ENCODE data around the gene RAB13. TPM values are rescaled to one million over a fixed set of nuclear protein-coding genes. Genes with fewer than 3 reads are reported as not detected.
A peak's percentile ranks its signal among the peaks of the same experiment; 100 is the strongest.

Gene RAB13
- total and polyA plus RNA-seq, 2 of the 8 experiments (the other 6 are each of a cell fraction or from before 2014, with no cell fraction given), result 70.5 to 157 TPM

DNA sequence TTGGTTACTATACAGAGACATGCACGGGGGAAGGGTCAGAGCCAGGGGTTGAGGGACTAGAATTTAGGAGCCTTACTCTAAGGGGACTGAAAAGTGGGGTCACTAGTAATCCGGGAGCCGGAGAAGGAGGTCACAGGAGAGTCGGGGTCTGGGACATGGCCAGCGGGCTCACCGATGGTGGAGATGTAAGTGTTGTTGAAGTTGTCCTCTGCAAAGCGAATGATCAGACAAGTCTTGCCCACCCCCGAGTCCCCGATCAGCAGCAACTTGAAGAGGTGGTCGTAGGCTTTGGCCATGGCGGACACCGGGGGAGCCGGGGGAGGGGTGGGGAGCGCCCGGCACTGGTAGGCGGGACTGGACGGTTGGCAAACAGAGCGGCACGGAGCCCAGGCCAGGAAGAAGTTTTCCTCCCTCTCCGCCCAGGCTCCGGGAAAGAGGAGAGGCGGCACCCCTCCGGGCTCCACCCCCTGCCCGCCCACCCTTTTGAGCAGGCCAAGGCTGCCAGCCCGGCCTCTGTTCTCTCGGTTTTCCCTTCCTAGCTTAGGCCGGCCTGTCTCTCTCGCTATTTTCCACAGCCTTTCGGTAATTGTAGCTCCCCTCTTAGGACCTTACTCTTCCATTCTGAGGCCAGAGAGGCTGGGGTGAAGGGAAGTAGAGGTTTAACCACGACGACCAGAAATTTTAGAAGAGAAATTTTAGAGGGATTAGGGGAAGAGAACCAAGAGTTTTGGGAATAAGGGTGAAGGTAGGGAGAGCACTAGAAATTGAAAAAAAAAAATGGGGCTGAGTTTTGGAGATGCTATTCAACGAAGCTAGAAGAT lies at the start of gene RAB13 (continued):
- TF ChIP-seq, protein P1, sequence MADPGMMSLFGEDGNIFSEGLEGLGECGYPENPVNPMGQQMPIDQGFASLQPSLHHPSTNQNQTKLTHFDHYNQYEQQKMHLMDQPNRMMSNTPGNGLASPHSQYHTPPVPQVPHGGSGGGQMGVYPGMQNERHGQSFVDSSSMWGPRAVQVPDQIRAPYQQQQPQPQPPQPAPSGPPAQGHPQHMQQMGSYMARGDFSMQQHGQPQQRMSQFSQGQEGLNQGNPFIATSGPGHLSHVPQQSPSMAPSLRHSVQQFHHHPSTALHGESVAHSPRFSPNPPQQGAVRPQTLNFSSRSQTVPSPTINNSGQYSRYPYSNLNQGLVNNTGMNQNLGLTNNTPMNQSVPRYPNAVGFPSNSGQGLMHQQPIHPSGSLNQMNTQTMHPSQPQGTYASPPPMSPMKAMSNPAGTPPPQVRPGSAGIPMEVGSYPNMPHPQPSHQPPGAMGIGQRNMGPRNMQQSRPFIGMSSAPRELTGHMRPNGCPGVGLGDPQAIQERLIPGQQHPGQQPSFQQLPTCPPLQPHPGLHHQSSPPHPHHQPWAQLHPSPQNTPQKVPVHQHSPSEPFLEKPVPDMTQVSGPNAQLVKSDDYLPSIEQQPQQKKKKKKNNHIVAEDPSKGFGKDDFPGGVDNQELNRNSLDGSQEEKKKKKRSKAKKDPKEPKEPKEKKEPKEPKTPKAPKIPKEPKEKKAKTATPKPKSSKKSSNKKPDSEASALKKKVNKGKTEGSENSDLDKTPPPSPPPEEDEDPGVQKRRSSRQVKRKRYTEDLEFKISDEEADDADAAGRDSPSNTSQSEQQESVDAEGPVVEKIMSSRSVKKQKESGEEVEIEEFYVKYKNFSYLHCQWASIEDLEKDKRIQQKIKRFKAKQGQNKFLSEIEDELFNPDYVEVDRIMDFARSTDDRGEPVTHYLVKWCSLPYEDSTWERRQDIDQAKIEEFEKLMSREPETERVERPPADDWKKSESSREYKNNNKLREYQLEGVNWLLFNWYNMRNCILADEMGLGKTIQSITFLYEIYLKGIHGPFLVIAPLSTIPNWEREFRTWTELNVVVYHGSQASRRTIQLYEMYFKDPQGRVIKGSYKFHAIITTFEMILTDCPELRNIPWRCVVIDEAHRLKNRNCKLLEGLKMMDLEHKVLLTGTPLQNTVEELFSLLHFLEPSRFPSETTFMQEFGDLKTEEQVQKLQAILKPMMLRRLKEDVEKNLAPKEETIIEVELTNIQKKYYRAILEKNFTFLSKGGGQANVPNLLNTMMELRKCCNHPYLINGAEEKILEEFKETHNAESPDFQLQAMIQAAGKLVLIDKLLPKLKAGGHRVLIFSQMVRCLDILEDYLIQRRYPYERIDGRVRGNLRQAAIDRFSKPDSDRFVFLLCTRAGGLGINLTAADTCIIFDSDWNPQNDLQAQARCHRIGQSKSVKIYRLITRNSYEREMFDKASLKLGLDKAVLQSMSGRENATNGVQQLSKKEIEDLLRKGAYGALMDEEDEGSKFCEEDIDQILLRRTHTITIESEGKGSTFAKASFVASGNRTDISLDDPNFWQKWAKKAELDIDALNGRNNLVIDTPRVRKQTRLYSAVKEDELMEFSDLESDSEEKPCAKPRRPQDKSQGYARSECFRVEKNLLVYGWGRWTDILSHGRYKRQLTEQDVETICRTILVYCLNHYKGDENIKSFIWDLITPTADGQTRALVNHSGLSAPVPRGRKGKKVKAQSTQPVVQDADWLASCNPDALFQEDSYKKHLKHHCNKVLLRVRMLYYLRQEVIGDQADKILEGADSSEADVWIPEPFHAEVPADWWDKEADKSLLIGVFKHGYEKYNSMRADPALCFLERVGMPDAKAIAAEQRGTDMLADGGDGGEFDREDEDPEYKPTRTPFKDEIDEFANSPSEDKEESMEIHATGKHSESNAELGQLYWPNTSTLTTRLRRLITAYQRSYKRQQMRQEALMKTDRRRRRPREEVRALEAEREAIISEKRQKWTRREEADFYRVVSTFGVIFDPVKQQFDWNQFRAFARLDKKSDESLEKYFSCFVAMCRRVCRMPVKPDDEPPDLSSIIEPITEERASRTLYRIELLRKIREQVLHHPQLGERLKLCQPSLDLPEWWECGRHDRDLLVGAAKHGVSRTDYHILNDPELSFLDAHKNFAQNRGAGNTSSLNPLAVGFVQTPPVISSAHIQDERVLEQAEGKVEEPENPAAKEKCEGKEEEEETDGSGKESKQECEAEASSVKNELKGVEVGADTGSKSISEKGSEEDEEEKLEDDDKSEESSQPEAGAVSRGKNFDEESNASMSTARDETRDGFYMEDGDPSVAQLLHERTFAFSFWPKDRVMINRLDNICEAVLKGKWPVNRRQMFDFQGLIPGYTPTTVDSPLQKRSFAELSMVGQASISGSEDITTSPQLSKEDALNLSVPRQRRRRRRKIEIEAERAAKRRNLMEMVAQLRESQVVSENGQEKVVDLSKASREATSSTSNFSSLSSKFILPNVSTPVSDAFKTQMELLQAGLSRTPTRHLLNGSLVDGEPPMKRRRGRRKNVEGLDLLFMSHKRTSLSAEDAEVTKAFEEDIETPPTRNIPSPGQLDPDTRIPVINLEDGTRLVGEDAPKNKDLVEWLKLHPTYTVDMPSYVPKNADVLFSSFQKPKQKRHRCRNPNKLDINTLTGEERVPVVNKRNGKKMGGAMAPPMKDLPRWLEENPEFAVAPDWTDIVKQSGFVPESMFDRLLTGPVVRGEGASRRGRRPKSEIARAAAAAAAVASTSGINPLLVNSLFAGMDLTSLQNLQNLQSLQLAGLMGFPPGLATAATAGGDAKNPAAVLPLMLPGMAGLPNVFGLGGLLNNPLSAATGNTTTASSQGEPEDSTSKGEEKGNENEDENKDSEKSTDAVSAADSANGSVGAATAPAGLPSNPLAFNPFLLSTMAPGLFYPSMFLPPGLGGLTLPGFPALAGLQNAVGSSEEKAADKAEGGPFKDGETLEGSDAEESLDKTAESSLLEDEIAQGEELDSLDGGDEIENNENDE (IDR thresholded peaks at IDR 0.05; ENCODE audit: insufficient replicate concordance, low read length), result no peak
- TF ChIP-seq ASH2L (IDR thresholded peaks at IDR 0.05; ENCODE audit: low read length), result peak; percentile 45
- TF ChIP-seq RXRA (IDR thresholded peaks at IDR 0.05; ENCODE audit: insufficient read depth, low read depth, low read length), result no peak
- TF ChIP-seq, protein P2, sequence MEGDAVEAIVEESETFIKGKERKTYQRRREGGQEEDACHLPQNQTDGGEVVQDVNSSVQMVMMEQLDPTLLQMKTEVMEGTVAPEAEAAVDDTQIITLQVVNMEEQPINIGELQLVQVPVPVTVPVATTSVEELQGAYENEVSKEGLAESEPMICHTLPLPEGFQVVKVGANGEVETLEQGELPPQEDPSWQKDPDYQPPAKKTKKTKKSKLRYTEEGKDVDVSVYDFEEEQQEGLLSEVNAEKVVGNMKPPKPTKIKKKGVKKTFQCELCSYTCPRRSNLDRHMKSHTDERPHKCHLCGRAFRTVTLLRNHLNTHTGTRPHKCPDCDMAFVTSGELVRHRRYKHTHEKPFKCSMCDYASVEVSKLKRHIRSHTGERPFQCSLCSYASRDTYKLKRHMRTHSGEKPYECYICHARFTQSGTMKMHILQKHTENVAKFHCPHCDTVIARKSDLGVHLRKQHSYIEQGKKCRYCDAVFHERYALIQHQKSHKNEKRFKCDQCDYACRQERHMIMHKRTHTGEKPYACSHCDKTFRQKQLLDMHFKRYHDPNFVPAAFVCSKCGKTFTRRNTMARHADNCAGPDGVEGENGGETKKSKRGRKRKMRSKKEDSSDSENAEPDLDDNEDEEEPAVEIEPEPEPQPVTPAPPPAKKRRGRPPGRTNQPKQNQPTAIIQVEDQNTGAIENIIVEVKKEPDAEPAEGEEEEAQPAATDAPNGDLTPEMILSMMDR (IDR thresholded peaks at IDR 0.05; ENCODE audit: control extremely low read depth in 1 of 3, insufficient read depth in 1 of 3, low read depth in 1 of 3, low read length in 3 of 3), result no peak
- peak; percentile 41; the same call in 1 of the 2 replicates for TF ChIP-seq PHF8 (conservative IDR thresholded peaks at IDR 0.05; ENCODE audit: low read depth, low read length)
- no peak for TF ChIP-seq CBX8 (IDR thresholded peaks at IDR 0.05; ENCODE audit: borderline replicate concordance, low read depth, low read length)
- no peak for TF ChIP-seq KDM1A (IDR thresholded peaks at IDR 0.05; ENCODE audit: borderline replicate concordance, low read length)

All from H1 (cell line).